Measurements from ENCODE around the gene RAB30. TPM values are rescaled to one million over a fixed set of nuclear protein-coding genes. Genes with fewer than 3 reads are reported as not detected.
A peak's percentile ranks its signal among the peaks of the same experiment; 100 is the strongest.
"Not testable (repeated sequence)": the region's sequence is repeated elsewhere in the genome, so short reads cannot be mapped to it uniquely, and the experiment has no call there.

The RAB30 gene
- total RNA-seq, 1 donor from 2014 or later: 12.3 TPM

DNA sequence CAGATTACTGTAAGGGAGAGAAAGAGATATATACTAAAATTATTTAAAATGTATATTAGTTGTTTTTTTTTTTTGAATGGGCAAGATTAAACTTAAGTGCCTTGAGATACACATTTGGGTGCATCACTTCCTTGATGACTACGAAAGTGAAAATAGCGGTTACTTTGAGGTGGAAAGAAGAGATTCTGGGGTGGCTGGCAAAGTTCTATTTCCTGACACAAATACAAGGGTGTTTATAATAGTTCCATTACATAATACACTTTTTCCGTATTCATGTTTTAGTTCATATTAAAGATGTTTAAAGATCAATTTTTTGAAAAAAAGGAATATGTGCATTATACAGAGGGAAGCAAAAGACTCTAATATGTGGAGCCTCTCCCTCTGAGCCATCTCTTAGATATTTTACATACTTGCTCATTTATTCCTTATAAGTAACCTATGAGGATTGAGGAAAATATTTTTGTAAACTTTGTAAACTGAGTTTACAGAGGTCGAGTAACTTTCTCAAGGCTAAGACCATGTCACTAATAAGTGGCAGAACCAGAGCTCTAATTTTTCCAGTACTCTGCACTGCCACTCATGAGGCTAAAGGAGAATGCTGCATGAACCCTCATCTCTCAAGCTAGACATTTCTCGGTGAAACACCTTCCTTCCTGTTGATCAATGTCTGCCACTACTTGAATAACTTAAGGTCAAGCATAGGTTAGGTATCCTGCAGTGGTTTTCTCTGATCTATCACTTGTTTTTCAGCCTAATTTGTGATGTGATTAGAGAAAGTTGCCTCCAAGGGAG lies 111.5 kb downstream of the RAB30 start:
- TF ChIP-seq EZH2 (IDR thresholded peaks at IDR 0.05) (no peak), EZH2phosphoT487 (IDR thresholded peaks at IDR 0.05) (no peak)
- TF ChIP-seq, protein P1, sequence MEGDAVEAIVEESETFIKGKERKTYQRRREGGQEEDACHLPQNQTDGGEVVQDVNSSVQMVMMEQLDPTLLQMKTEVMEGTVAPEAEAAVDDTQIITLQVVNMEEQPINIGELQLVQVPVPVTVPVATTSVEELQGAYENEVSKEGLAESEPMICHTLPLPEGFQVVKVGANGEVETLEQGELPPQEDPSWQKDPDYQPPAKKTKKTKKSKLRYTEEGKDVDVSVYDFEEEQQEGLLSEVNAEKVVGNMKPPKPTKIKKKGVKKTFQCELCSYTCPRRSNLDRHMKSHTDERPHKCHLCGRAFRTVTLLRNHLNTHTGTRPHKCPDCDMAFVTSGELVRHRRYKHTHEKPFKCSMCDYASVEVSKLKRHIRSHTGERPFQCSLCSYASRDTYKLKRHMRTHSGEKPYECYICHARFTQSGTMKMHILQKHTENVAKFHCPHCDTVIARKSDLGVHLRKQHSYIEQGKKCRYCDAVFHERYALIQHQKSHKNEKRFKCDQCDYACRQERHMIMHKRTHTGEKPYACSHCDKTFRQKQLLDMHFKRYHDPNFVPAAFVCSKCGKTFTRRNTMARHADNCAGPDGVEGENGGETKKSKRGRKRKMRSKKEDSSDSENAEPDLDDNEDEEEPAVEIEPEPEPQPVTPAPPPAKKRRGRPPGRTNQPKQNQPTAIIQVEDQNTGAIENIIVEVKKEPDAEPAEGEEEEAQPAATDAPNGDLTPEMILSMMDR (IDR thresholded peaks at IDR 0.05): no peak
- H3K4me2 ChIP-seq: no peak overlapping the region
- Mint-ChIP-seq H3K4me1 (peaks cover 11% of the 10 kb centered on the region), H3K4me3 (no peak overlapping the region), H3K27ac (no peak overlapping the region), H3K27me3 (ENCODE audit: insufficient read depth, low read depth) (no peaks in the 10 kb centered on the region), H3K36me3 (no peaks in the 10 kb centered on the region), H3K9me3 (peaks cover 8% of the 10 kb centered on the region)
- no peaks in the 10 kb centered on the region for H3K79me2 ChIP-seq (ENCODE audit: low read depth)
- no peaks in the 10 kb centered on the region for H4K20me1 ChIP-seq (ENCODE audit: low read depth)
- no peaks in the 10 kb centered on the region for H3F3A ChIP-seq (ENCODE audit: low read depth)
- H3K4me3 ChIP-seq: no peak overlapping the region
- no peaks in the 10 kb centered on the region for H3K36me3 ChIP-seq
- no peak for DNase-seq (ENCODE audit: low spot score)
- H3K4me1 ChIP-seq: peaks cover 10% of the 10 kb centered on the region
- no peak overlapping the region for H3K27ac ChIP-seq
- no peaks in the 10 kb centered on the region for H3K9me3 ChIP-seq (ENCODE audit: low read depth)
- H3K9ac ChIP-seq: no peak overlapping the region
- H2AFZ ChIP-seq (replicated peaks): no peak overlapping the region
- no peaks in the 10 kb centered on the region for H3K27me3 ChIP-seq

DNA sequence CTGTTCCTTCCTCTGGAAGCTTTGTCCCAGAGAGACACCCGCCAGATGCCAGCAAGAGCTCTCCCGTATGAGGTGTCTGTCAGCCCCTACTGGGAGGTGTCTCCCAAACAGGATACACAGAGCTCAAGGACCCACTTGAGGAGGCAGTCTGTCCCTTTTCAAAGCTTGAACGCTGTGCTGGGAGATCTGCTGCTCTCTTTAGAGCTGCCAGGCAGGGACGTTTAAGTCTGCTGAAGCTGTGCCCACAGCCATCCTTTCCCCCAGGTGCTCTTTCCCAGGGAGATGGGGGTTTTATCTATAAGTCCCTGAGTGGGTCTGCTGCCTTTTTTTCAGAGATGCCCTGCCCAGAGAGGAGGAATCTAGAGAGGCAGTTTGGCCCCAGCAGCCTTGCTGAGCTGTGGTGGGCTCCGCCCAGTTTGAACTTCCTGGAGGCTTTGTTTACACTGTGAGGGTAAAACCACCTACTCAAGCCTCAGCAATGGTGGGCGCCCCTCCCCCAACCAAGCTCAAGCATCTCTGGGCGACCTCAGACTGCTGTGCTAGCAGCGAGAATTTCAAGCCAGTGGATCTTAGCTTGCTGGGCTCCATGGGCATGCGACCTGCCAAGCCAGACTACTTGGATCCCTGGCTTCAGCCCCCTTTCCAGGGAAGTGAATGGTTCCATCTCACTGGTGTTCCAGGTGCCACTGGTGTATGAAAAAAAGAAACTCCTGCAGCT lies 115.8 kb downstream of the RAB30 start:
- not testable (repeated sequence) for H3K9ac ChIP-seq; H3K27ac ChIP-seq; H3K27ac Mint-ChIP-seq; H4K20me1 ChIP-seq (ENCODE audit: low read depth); H3K4me3 ChIP-seq; H3K4me3 Mint-ChIP-seq; H3K9me3 ChIP-seq (ENCODE audit: low read depth); H3K27me3 Mint-ChIP-seq (ENCODE audit: insufficient read depth, low read depth); H3K36me3 ChIP-seq; H3F3A ChIP-seq (ENCODE audit: low read depth); H3K79me2 ChIP-seq (ENCODE audit: low read depth); H3K27me3 ChIP-seq; H3K36me3 Mint-ChIP-seq
- DNase-seq (ENCODE audit: low spot score): peak; percentile 54
- peaks cover 11% of the 10 kb centered on the region for H3K4me1 Mint-ChIP-seq
- H2AFZ ChIP-seq (replicated peaks): peak overlapping the region; percentile 78
- H3K9me3 Mint-ChIP-seq: peaks cover 12% of the 10 kb centered on the region
- H3K4me1 ChIP-seq: peaks cover 10% of the 10 kb centered on the region
- H3K4me2 ChIP-seq: peak overlapping the region; percentile 45

DNA sequence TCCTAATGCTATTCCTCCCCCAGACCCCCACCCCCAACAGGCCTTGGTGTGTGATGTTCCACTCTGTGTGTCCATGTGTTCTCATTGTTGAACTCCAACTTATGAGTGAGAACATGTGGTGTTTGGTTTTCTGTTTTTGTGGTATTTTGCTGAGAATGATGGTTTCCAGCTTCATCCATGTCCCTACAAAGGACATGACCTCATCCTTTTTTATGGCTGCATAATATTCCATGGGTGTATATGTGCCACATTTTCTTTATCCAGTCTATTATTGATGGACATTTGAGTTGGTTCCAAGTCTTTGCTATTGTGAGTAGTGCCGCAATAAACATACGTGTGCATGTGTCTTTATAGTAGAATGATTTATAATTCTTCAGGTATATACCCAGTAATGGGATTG lies 121.2 kb downstream of the RAB30 start:
- not testable (repeated sequence) for H3K27ac Mint-ChIP-seq; H3K4me3 Mint-ChIP-seq; H3K79me2 ChIP-seq (ENCODE audit: low read depth); H3K27me3 Mint-ChIP-seq (ENCODE audit: insufficient read depth, low read depth); H3K9me3 ChIP-seq (ENCODE audit: low read depth); H2AFZ ChIP-seq (replicated peaks); DNase-seq (ENCODE audit: low spot score); H3K36me3 ChIP-seq; H3K27me3 ChIP-seq; H3K4me3 ChIP-seq; H3K4me2 ChIP-seq; H4K20me1 ChIP-seq (ENCODE audit: low read depth); H3K27ac ChIP-seq; H3K4me1 ChIP-seq; H3K36me3 Mint-ChIP-seq; H3K4me1 Mint-ChIP-seq; H3F3A ChIP-seq (ENCODE audit: low read depth); H3K9ac ChIP-seq
- peaks cover 12% of the 10 kb centered on the region for H3K9me3 Mint-ChIP-seq

DNA sequence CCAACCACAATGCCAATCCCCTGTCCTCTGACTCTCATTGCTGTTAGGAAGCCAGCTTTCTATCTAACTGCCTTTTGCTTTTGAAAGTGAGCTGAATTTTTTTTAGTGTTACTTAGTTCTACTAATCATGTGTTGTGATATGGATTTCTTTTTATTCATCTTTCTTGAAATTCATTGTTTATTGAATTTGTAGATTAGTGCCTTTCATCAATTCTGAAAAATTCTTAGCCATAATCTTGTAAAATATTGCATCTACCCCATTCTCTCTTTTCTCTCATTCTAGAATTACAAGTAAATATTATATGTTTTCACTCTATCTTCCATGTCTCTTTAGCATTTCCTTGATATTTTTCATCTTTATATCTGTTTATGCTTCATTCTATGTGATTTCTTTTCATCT lies 122.3 kb downstream of the RAB30 start:
- H3K36me3 Mint-ChIP-seq: no peaks in the 10 kb centered on the region
- H3K4me1 Mint-ChIP-seq: no peaks in the 10 kb centered on the region
- Histone ChIP-seq H3K79me2 (ENCODE audit: low read depth) (no peaks in the 10 kb centered on the region), H4K20me1 (ENCODE audit: low read depth) (no peaks in the 10 kb centered on the region), H3K27me3 (no peaks in the 10 kb centered on the region), H3F3A (ENCODE audit: low read depth) (no peaks in the 10 kb centered on the region), H3K36me3 (no peaks in the 10 kb centered on the region), H3K27ac (no peak overlapping the region), H3K4me2 (no peak overlapping the region), H3K4me1 (no peaks in the 10 kb centered on the region), H3K4me3 (no peak overlapping the region), H3K9me3 (ENCODE audit: low read depth) (no peaks in the 10 kb centered on the region), H2AFZ (replicated peaks) (no peak overlapping the region), H3K9ac (no peak overlapping the region)
- TF ChIP-seq, protein P1 (IDR thresholded peaks at IDR 0.05): no peak
- TF ChIP-seq EZH2phosphoT487 (IDR thresholded peaks at IDR 0.05) (no peak), EZH2 (IDR thresholded peaks at IDR 0.05) (no peak)
- H3K9me3 Mint-ChIP-seq: peaks cover 8% of the 10 kb centered on the region
- H3K27me3 Mint-ChIP-seq (ENCODE audit: insufficient read depth, low read depth): no peaks in the 10 kb centered on the region
- no peak for DNase-seq (ENCODE audit: low spot score)
- H3K27ac Mint-ChIP-seq: no peak overlapping the region
- H3K4me3 Mint-ChIP-seq: no peak overlapping the region

Measured in neural progenitor cell (in vitro differentiated cells).